ENCODE results near the gene KCNK17. TPM values are rescaled to one million over a fixed set of nuclear protein-coding genes. Genes with fewer than 3 reads are reported as not detected.

The KCNK17 gene
- total and polyA plus RNA-seq, 7 donors, result 0.04 TPM; not detected in 6

DNA sequence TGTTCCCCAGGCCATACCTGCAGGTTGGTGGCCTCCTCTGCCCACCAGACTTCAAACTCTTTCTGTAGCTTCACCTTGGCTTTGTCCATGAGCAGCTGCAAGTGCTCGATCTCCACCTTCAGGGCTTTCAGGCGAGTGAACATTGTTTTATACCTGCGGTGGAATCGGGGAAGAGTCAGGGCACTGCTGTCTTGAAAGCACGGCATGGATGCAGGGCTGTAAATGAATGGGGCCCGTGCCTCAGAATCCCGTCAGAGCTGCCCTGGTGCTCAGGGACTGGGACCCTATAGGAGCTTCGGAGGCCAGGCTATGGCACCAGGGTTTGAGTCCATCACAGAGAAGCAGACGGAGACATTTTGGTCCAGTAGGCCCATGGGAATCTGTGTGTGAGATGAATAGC, 46.2 kb upstream of the KCNK17 start:
- intact Hi-C loops (cut with DNase I), result loop anchor here in 1 of 2 donors (10.0 kb wide), 1 partner anchor 954 kb away; no protein-coding TSS in a partner anchor
- Histone ChIP-seq H3K27ac (no peak overlapping the region), H3K36me3 (ENCODE audit: insufficient read depth in 1 of 2, low read depth in 1 of 2) (no peaks in the 10 kb centered on the region), H3K4me1 (no peaks in the 10 kb centered on the region), H3K27me3 (ENCODE audit: insufficient read depth in 3 of 3, low read length in 2 of 3) (no peaks in the 10 kb centered on the region), H3K9me3 (no peaks in the 10 kb centered on the region), H3K4me3 (no peak overlapping the region)
- DNase-seq (no peak), ATAC-seq (no peak)
- TF ChIP-seq, protein P1, sequence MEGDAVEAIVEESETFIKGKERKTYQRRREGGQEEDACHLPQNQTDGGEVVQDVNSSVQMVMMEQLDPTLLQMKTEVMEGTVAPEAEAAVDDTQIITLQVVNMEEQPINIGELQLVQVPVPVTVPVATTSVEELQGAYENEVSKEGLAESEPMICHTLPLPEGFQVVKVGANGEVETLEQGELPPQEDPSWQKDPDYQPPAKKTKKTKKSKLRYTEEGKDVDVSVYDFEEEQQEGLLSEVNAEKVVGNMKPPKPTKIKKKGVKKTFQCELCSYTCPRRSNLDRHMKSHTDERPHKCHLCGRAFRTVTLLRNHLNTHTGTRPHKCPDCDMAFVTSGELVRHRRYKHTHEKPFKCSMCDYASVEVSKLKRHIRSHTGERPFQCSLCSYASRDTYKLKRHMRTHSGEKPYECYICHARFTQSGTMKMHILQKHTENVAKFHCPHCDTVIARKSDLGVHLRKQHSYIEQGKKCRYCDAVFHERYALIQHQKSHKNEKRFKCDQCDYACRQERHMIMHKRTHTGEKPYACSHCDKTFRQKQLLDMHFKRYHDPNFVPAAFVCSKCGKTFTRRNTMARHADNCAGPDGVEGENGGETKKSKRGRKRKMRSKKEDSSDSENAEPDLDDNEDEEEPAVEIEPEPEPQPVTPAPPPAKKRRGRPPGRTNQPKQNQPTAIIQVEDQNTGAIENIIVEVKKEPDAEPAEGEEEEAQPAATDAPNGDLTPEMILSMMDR (IDR thresholded peaks at IDR 0.05), result no peak
- WGBS, 3 donors, result 87 to 93% (median 90%) methylated on average over 9 of the region's 9 CpGs

DNA sequence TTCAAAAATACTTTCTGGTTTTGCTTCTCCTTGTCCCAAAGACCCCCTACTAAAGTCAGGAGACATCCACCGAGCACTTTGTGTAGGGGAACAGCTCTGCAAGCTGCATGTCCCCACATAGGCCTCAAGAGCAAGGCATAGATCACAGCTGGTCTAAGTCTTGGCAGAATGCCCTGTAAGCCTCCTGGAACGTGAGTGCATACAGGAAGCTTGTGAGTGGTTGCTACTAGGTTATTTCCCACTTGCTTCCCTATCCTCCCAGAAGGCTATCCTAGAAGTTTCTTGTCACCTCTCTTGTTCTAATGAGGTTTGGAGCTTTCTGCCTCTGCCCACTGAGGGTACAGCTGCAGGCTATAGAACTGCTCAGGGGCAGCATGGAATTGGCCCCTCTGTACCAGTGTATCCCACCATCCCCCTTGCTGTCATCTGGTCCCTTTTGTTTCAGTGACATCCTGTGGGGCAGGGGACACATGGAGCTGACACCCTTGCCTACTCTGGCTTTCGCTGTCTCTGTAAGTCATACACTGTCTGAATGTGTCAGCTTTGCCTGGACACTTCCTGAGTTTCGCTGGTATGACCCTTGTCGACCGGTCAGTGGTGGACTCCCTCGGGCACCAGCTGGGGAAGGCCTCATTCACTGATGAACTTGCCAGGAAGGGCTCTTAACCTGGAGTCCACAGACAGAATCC, 43.9 kb upstream of the KCNK17 start:
- ATAC-seq (peak in 1 of 4 donors; percentile 61), DNase-seq (no peak)
- intact Hi-C loops (cut with DNase I), result no loop called here
- Histone ChIP-seq H3K27ac (no peak overlapping the region), H3K4me1 (no peaks in the 10 kb centered on the region), H3K9me3 (no peaks in the 10 kb centered on the region), H3K36me3 (ENCODE audit: insufficient read depth in 1 of 2, low read depth in 1 of 2) (no peaks in the 10 kb centered on the region), H3K27me3 (ENCODE audit: insufficient read depth in 3 of 3, low read length in 2 of 3) (no peaks in the 10 kb centered on the region), H3K4me3 (no peak overlapping the region)
- TF ChIP-seq, protein P1 (IDR thresholded peaks at IDR 0.05), result no peak
- 44 to 64% (median 53%) methylated on average over 7 of the region's 7 CpGs for WGBS, 3 donors

DNA sequence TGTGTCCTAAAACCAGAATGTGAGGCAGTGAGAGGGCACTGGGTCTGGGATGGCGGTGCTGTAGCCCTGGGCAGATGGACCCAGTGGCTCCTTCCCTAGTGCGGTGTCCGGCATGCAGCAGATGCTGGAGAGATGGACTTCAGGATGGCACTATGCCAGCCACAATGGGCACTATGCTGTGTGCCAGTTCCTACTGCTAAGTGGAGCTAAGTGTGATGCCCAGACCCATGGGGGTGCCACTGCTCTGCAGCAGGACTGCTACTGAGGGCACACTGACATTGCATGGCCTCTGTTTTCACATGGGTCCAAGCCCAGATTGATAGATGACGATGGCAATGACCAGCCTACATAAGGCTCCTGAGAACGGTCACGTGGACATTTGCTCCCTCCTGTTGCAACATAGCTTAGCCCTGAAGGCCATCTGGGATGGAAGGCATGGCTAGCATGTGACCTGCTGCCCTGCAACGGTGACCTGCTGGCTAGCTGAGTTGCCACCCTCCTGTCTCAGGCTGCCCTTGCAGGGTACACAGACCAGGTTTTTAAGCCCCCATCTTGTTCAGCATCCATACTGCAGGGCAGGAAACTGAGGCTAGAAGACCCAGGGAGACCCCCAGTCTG, 39.6 kb upstream of the KCNK17 start:
- Histone ChIP-seq H3K4me3 (no peak overlapping the region), H3K27me3 (ENCODE audit: insufficient read depth in 3 of 3, low read length in 2 of 3) (no peaks in the 10 kb centered on the region), H3K9me3 (no peaks in the 10 kb centered on the region), H3K4me1 (no peaks in the 10 kb centered on the region), H3K36me3 (ENCODE audit: insufficient read depth in 1 of 2, low read depth in 1 of 2) (no peaks in the 10 kb centered on the region), H3K27ac (no peak overlapping the region)
- intact Hi-C loops (cut with DNase I), result loop anchor here in 1 of 2 donors (5.0 kb wide), 1 partner anchor 533 kb away; no protein-coding TSS in a partner anchor
- ATAC-seq (no peak), DNase-seq (no peak)
- TF ChIP-seq, protein P1 (IDR thresholded peaks at IDR 0.05), result no peak
- 74 to 80% (median 75%) methylated on average over 7 of the region's 7 CpGs for WGBS, 3 donors

DNA sequence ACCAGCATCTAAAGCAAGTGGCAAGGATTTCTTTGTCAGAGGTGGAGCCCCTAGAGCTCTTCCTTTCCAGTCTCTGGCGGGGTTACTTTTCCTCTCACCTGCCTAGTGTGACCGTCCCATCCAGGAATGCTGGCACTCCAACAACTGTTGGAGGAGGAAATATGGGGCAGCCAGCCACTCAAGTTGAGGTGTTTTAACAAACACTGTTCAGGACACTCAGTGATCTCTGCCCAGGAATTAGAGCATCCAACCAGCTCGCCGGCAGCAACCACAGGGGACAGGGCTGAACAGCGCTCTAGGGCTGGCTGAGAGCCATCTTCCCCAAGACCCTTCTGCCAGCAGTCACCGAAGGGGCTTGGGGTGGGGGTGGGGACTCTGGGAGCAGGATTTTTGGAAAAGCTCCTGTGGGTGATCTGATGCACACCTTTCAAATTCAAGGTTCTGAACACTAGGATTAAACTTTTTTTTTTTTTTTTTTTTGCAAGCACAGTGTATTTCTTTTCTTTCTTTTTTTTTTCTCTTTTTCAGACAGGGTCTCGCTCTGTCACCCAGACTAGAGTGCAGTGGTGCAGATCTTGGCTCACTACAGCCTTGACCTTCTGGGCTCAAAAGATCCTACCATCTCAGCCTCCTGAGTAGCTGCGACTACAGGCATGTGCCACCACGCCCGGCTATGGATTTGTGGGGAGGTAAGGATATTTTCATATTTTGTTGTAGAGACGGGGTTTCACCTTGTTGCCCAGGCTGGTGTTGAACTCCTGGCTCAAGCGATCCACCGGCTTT, 36.7 kb upstream of the KCNK17 start:
- H3K36me3 ChIP-seq (ENCODE audit: insufficient read depth in 1 of 2, low read depth in 1 of 2), result no peaks in the 10 kb centered on the region
- ATAC-seq, result no peak
- H3K27me3 ChIP-seq (ENCODE audit: insufficient read depth in 3 of 3, low read length in 2 of 3), result no peaks in the 10 kb centered on the region
- H3K27ac ChIP-seq, result no peak overlapping the region
- WGBS, 3 donors, result 76 to 81% (median 79%) methylated on average over 13 of the region's 13 CpGs
- no peaks in the 10 kb centered on the region for H3K4me1 ChIP-seq
- no peak for DNase-seq
- H3K4me3 ChIP-seq, result no peak overlapping the region
- intact Hi-C loops (cut with DNase I), result loop anchor here in 1 of 2 donors (5.0 kb wide), 1 partner anchor 536 kb away; no protein-coding TSS in a partner anchor
- TF ChIP-seq, protein P1 (IDR thresholded peaks at IDR 0.05), result no peak
- H3K9me3 ChIP-seq, result no peaks in the 10 kb centered on the region
